Measurements from ENCODE around the gene NR2E3. TPM values are rescaled to one million over a fixed set of nuclear protein-coding genes. Genes with fewer than 3 reads are reported as not detected.
"Not testable (repeated sequence)": the region's sequence is repeated elsewhere in the genome, so short reads cannot be mapped to it uniquely, and the experiment has no call there.

Gene NR2E3
- total RNA-seq, 1 donor from 2014 or later, result not detected

GRCh38 chr15:71811036-71811736 lies 832 bp downstream of the NR2E3 start:
- no peak for DNase-seq (ENCODE audit: low spot score)
- ATAC-seq, result no peak
- intact Hi-C loops (cut with DNase I), result no loop called here

DNA sequence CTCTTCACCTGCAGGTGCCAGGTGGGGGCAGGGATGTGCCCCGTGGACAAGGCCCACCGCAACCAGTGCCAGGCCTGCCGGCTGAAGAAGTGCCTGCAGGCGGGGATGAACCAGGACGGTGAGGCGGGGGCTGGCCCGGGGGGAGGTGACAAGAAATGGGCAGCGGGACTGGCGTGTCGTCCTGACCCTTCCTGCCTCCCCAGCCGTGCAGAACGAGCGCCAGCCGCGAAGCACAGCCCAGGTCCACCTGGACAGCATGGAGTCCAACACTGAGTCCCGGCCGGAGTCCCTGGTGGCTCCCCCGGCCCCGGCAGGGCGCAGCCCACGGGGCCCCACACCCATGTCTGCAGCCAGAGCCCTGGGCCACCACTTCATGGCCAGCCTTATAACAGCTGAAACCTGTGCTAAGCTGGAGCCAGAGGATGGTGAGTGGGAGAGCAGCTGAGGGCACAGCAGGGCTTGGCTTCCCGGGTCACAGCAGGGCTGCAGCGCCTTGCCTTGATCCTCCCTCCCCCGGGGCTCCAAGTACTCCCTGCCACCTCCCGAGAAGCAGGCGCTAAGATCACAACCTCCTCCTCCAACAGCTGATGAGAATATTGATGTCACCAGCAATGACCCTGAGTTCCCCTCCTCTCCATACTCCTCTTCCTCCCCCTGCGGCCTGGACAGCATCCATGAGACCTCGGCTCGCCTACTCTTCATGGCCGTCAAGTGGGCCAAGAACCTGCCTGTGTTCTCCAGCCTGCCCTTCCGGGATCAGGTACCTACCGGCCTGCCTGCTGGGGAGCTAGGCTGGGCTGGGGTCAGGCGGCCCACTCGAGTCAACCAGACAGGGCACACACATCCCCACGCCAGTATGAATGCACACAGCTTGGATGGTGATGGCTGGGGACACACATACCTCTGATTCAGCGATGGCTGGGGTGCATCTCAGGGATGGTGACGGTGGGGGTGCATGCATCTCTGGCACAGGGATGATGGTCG lies 1.7 kb downstream of the NR2E3 start:
- intact Hi-C loops (cut with DNase I), result no loop called here
- DNase-seq (ENCODE audit: low spot score) (no peak), ATAC-seq (no peak)

DNA sequence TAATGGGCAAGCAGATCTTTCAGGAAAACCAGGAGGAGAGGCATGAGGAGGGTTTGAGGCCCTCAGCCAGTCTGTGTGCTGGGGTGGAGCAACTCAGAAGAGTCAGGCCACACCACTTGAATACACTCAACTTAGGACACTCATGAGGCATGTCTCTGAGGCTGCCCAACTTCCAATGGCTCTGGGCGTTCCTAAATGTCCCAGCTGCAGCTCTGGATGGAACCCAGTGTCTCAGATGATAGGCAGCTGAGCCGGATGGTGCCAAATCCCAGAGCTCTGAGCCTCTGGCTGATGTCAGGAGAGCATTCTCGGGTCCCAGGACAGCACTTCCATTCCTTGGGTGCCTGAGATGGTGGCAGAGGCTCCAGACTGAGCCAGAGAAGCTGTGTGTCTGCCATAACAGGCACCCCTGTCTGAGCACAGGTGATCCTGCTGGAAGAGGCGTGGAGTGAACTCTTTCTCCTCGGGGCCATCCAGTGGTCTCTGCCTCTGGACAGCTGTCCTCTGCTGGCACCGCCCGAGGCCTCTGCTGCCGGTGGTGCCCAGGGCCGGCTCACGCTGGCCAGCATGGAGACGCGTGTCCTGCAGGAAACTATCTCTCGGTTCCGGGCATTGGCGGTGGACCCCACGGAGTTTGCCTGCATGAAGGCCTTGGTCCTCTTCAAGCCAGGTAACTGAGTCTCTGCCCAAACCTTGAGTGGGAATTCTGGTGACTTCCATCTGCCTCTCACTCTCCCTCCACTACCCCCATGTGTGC lies 2.8 kb downstream of the NR2E3 start:
- ATAC-seq (no peak), DNase-seq (ENCODE audit: low spot score) (no peak)
- intact Hi-C loops (cut with DNase I), result no loop called here

GRCh38 chr15:71813723-71814470 lies 3.5 kb downstream of the NR2E3 start:
- no peak for ATAC-seq
- intact Hi-C loops (cut with DNase I), result no loop called here
- no peak for DNase-seq (ENCODE audit: low spot score)

GRCh38 chr15:71815301-71815700 lies 4.9 kb downstream of the NR2E3 start:
- DNase-seq (ENCODE audit: low spot score) (no peak), ATAC-seq (no peak)
- intact Hi-C loops (cut with DNase I), result no loop called here

DNA sequence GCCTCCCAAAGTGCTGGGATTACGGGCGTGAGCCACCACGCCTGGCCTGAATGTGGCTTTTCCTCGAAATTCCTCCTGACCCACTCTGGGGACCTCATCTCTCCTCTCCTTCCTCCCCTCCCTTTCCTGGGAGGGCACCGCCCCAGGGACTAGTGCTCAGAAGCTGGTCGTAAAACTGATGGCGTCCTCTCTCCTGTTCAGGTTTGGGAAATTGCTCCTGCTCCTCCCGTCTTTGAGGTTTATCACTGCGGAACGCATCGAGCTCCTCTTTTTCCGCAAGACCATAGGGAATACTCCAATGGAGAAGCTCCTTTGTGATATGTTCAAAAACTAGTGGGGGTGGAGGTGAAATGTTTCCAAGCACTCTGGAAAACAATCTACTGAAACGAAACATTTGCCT lies 7.0 kb downstream of the NR2E3 start:
- ATAC-seq, result no peak
- no peak for DNase-seq (ENCODE audit: low spot score)
- intact Hi-C loops (cut with DNase I), result no loop called here

- no peak for DNase-seq (ENCODE audit: low spot score)
- intact Hi-C loops (cut with DNase I), result no loop called here
- ATAC-seq, result no peak
These were observed 9.8 kb downstream of the NR2E3 start for GRCh38 chr15:71820127-71820526.

DNA sequence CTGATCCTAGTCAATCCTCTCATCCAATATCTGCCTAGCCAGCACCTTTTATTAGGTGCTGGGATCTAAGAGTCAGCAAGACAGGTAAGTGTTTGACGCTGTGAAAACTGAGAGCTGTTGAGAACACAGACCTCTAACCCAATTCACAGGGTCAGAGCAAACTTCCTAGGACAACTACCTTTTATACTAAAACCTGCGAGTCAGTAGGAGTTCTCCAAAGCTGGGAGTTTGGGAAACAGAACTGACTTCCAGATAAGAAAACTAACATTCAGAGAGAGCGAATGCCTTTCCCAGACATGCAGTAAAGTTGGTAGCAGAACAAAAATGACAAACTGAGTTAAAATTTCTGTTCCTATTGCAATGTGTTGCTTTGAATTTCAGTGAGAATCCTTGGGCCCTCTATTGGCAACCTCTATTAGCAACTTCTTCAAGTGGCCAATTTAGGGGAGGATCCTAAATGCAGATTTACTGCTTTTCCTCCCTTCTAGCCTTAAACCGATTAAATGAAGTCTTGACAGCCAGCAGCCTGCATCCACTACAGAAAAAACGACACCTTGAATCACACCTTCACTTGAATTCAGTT lies 11.3 kb downstream of the NR2E3 start:
- no peak for DNase-seq (ENCODE audit: low spot score)
- intact Hi-C loops (cut with DNase I), result no loop called here
- no peak for ATAC-seq

DNA sequence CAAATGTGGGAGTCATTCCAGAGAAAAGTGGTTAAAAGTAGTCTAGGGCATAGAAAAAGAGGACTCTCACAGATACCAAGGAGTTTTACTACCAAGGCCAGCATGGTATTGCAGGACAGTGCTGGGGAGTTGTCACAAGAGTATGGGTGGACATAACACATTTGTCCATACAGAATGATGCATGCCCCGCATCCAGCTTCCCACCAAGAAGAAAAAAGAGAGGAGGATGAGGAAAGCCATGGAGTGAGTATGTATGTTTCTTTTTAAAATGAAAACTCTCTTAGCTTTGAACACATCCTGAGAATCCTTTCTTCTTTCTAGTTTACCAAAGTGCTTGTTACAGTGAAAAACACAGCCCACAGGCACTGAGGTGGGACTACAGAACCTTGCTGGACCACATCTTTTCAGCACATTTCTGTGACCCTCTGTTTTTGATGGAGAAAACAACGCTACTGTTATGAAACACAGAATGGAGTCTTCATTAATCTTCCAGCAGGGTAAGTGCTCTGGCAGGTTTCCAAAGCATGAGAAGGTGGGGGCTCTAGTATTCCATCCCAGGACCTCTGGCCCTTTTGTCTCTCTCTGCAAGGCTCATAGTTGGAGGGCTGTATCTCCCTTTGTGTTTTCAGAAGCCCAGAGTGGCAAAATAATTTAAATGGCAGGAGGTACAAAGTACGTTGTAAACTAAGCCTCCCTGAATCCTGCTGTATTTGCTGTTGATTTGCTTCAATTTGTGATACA lies 12.7 kb downstream of the NR2E3 start:
- intact Hi-C loops (cut with DNase I), result no loop called here
- DNase-seq (ENCODE audit: low spot score), result no peak
- no peak for ATAC-seq

- intact Hi-C loops (cut with DNase I), result no loop called here
- ATAC-seq (no peak), DNase-seq (ENCODE audit: low spot score) (no peak)
These were observed 13.4 kb downstream of the NR2E3 start for GRCh38 chr15:71823801-71824200.

GRCh38 chr15:71825021-71825730 lies 14.8 kb downstream of the NR2E3 start:
- ATAC-seq, result no peak
- no peak for DNase-seq (ENCODE audit: low spot score)
- intact Hi-C loops (cut with DNase I), result no loop called here

GRCh38 chr15:71826196-71826595 lies 15.8 kb downstream of the NR2E3 start:
- ATAC-seq (no peak), DNase-seq (ENCODE audit: low spot score) (no peak)
- intact Hi-C loops (cut with DNase I), result no loop called here

DNA sequence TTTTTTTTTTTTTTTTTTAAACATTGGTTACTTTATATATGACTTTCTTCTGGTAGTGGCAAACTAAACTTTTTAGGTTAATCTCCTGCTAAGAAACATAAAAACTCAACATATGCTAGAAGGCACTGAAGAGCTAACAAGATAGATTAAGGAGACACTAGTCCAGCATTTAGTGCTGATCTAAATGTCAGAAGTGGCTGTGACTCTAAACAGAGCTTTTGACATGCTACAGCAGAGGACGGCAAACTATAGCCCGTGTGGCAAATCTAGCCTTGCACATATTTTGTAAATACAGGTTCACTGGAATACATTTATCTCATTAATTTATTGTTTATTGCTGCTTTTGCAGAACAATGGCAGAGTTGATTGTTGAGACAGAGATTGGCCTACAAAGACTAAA lies 20.6 kb downstream of the NR2E3 start:
- intact Hi-C loops (cut with DNase I), result no loop called here
- no peak for ATAC-seq

DNA sequence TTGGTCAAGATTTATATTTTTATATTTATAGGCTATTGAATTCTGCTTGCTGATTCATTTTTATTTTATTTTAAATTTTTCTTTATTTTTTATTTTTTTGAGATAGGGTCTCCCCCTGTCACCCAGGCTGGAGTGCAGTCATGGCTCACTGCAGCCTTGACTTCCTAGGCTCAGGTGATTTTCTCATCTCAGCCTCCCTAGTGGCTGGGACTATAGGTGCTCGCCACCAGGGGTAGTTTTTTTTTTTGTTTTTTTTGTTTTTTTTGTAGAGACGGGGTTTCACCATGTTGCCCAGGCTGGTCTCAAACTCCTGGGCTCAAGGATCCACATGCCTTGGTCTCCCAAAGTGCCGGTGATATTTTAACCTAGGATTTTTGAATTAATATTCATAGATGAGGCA lies 31.2 kb downstream of the NR2E3 start:
- ATAC-seq, result no peak
- intact Hi-C loops (cut with DNase I), result no loop called here
- DNase-seq (ENCODE audit: low spot score), result no peak

More for the DNA sequence above, 20.6 kb downstream of the NR2E3 start:
- DNase-seq (ENCODE audit: low spot score), result no peak

- DNase-seq (ENCODE audit: low spot score) (no peak), ATAC-seq (no peak)
- intact Hi-C loops (cut with DNase I), result no loop called here
These were observed 34.6 kb downstream of the NR2E3 start for GRCh38 chr15:71844916-71845315.

DNA sequence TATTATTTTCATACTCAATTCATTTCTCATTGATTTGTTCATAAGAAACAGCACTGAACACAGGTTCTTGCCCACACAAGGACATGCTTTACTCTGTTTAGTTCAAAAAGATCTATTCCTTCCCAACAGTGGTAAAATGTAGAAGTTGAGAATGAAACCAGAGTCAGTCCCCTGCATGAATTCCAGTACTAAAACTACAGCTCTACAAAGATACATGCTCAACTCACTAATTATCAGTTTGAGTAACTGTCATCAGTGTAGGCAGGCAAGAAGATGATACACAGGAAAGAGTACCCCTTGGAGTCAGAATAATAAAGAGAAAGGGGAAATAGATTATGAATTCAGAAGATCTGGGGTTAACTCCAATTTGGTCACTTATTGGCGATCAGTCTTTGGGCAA lies 43.2 kb downstream of the NR2E3 start:
- no peak for DNase-seq (ENCODE audit: low spot score)
- intact Hi-C loops (cut with DNase I), result no loop called here

DNA sequence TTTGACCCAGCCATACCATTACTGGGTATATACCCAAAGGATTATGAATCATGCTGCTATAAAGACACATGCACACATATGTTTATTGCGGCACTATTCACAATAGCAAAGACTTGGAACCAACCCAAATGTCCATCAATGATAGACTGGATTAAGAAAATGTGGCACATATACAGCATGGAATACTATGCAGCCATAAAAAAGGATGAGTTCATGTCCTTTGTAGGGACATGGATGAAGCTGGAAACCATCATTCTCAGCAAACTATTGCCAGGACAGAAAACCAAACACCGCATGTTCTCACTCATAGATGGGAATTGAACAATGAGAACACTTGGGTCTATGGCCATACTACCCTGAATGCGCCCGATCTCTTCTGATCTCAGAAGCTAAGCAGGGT lies 47.9 kb downstream of the NR2E3 start:
- DNase-seq (ENCODE audit: low spot score); intact Hi-C loops (cut with DNase I); ATAC-seq: not testable (repeated sequence)

More for the DNA sequence above, 43.2 kb downstream of the NR2E3 start:
- ATAC-seq, result no peak

Data from sciatic nerve (tissue), 2 donors.